Stromal cell of bone marrow (primary cell): ENCODE measurements around the gene OR4P4.

Experiments
- DNase-seq: peaks from one replicate; pipeline ENCODE4 v3.0.0-alpha.2; 2012; ENCODE audit warnings: low read depth

OR4P4 gene

GRCh38 chr11:55634813-55635212 lies at the start of gene OR4P4:
OR4P4 (plus strand) TSS chr11:55635113.
- DNase-seq = no peak

GRCh38 chr11:55607545-55607944 lies 27.4 kb upstream of the OR4P4 start, which contains the start of gene OR4C11:
OR4C11 (minus strand) TSS chr11:55607645; CDS start chr11:55604373, 3,272 bp downstream.
- no peak for DNase-seq

GRCh38 chr11:55624531-55624930 lies 10.4 kb upstream of the OR4P4 start:
- DNase-seq = no peak

GRCh38 chr11:55648027-55648426 lies 13.1 kb downstream of the OR4P4 start, which contains the start of gene OR4S2:
OR4S2 (plus strand) TSS chr11:55648327; CDS start chr11:55650904, 2,577 bp downstream.
- no peak for DNase-seq

GRCh38 chr11:55652560-55652959 lies 17.6 kb downstream of the OR4P4 start:
- DNase-seq = no peak

GRCh38 chr11:55655096-55655495 lies 20.2 kb downstream of the OR4P4 start:
- DNase-seq = no peak

GRCh38 chr11:55658031-55658573 lies 23.2 kb downstream of the OR4P4 start:
- no peak for DNase-seq

- DNase-seq = no peak
Measured at GRCh38 chr11:55658608-55659007, 23.7 kb downstream of the OR4P4 start.

GRCh38 chr11:55661901-55662300 lies 27.0 kb downstream of the OR4P4 start, which contains the start of gene OR4C6:
OR4C6 (plus strand) TSS chr11:55662201; CDS start chr11:55665167, 2,966 bp downstream.
- DNase-seq = no peak

- no peak for DNase-seq
Measured at GRCh38 chr11:55669376-55669775, 34.5 kb downstream of the OR4P4 start.

GRCh38 chr11:55673860-55674259 lies 38.9 kb downstream of the OR4P4 start:
- DNase-seq = no peak
